Adrenal gland (tissue), 5 donors: Measurements from ENCODE around the gene NOVA1.

Experiments used
- CTCF ChIP-seq, 6 experiments: fragments of 450-650 bp in 4 of 6; fragments of 200-600 bp in 2 of 6; sonication (generic) in 1 of 6; IDR thresholded peaks; 1 replicate in 5 of 6; 2 replicates in 1 of 6; pipeline versions ENCODE4 v1.5.1 to v1.8.0; 2016 to 2021; ENCODE audit warnings: antibody characterized with exemption in 6 of 6, mild to moderate bottlenecking in 2 of 6, moderate library complexity in 1 of 6
- POLR2A ChIP-seq, 2 donors: fragments of 450-650 bp; IDR thresholded peaks; one replicate each; pipeline ENCODE4 v1.6.1; 2017; ENCODE audit warnings: antibody characterized with exemption in 2 of 2, mild to moderate bottlenecking in 2 of 2, moderate library complexity in 1 of 2
- donor health status: DM: no; HTN: no; CAD: no.

- no peak for TF ChIP-seq CTCF (IDR thresholded peaks at IDR 0.05)
- no peak for TF ChIP-seq POLR2A (IDR thresholded peaks at IDR 0.05)
Observed at GRCh38 chr14:26454105-26454504, 143.7 kb downstream of the NOVA1 start.
